HG03280 (cell line): ENCODE measurements around the gene SSU72.

ENCODE experiments used
- ATAC-seq: cut with Tn5 transposase; IDR thresholded peaks from one replicate; pipeline ENCODE4 v1.9.1; 2021; ENCODE audit warnings: mild to moderate bottlenecking, moderate library complexity; ENCODE audit not compliant: unreplicated experiment

The SSU72 gene

GRCh38 chr1:1574721-1575537 lies at the start of gene SSU72:
TSS of gene SSU72 (minus strand) at chr1:1574863. CDS start at chr1:1574557, 306 bp downstream.
- ATAC-seq, result peak; percentile 88

GRCh38 chr1:1623631-1624442 lies 49.2 kb upstream of the SSU72 start:
- ATAC-seq, result no peak

GRCh38 chr1:1623181-1623630 lies 48.5 kb upstream of the SSU72 start:
- ATAC-seq, result no peak

- ATAC-seq, result no peak
Measured at GRCh38 chr1:1622788-1623094, 48.1 kb upstream of the SSU72 start.

GRCh38 chr1:1622010-1622787 lies 47.5 kb upstream of the SSU72 start:
- ATAC-seq, result no peak

GRCh38 chr1:1621173-1622009 lies 46.7 kb upstream of the SSU72 start:
- no peak for ATAC-seq

GRCh38 chr1:1620433-1621139 lies 45.9 kb upstream of the SSU72 start:
- no peak for ATAC-seq

GRCh38 chr1:1619917-1620361 lies 45.3 kb upstream of the SSU72 start:
- no peak for ATAC-seq

GRCh38 chr1:1618396-1619068 lies 43.9 kb upstream of the SSU72 start:
- no peak for ATAC-seq

GRCh38 chr1:1617925-1618324 lies 43.3 kb upstream of the SSU72 start:
- no peak for ATAC-seq

GRCh38 chr1:1617516-1617915 lies 42.9 kb upstream of the SSU72 start:
- ATAC-seq, result no peak

- no peak for ATAC-seq
Measured at GRCh38 chr1:1616838-1617237, 42.2 kb upstream of the SSU72 start.

GRCh38 chr1:1616045-1616790 lies 41.6 kb upstream of the SSU72 start:
- peak; percentile 22 for ATAC-seq

- peak; percentile 77 for ATAC-seq
Measured at GRCh38 chr1:1615256-1616044, 40.8 kb upstream of the SSU72 start, which contains the start of gene MIB2. TSS of gene MIB2 (plus strand) at chr1:1615500. CDS start at chr1:1623453, 7,953 bp downstream.

GRCh38 chr1:1614954-1615255 lies 40.2 kb upstream of the SSU72 start:
- no peak for ATAC-seq

GRCh38 chr1:1614204-1614953 lies 39.7 kb upstream of the SSU72 start:
- ATAC-seq, result no peak

- no peak for ATAC-seq
Measured at GRCh38 chr1:1613509-1614082, 38.9 kb upstream of the SSU72 start.
